Stimulated activated naive CD8-positive, alpha-beta T cell treated with anti-CD3 and anti-CD28 coated beads, Interleukin-15, Interleukin-2, amounts not matched to agents 100 ng/mL and 50 ng/mL, for 24 hours (primary cell): Measurements from ENCODE around the gene HNRNPL.
"Not testable (repeated sequence)": the region's sequence is repeated elsewhere in the genome, so short reads cannot be mapped to it uniquely, and the experiment has no call there.

Source experiments
- H3K27ac Mint-ChIP-seq: one replicate; pipeline ENCODE4 v1.8.0; 2021; ENCODE audit warnings: mild to moderate bottlenecking, mixed read lengths
- H3K27me3 Mint-ChIP-seq: one replicate; pipeline ENCODE4 v1.8.0; 2021; ENCODE audit warnings: mixed read lengths
- H3K36me3 Mint-ChIP-seq: one replicate; pipeline ENCODE4 v1.8.0; 2021; ENCODE audit warnings: low read depth, mixed read lengths
- H3K4me1 Mint-ChIP-seq: one replicate; pipeline ENCODE4 v1.8.0; 2021; ENCODE audit warnings: low read depth, mixed read lengths
- H3K4me3 Mint-ChIP-seq: one replicate; pipeline ENCODE4 v1.8.0; 2021; ENCODE audit warnings: mild to moderate bottlenecking, mixed read lengths
- H3K9me3 Mint-ChIP-seq: one replicate; pipeline ENCODE4 v1.8.0; 2021; ENCODE audit warnings: mixed read lengths

The HNRNPL gene

GRCh38 chr19:38831142-38831605 lies 18.6 kb downstream of the HNRNPL start:
- Mint-ChIP-seq H3K4me3 (peak overlapping the region; percentile 89), H3K9me3 (no peaks in the 10 kb centered on the region), H3K27ac (peak overlapping the region; percentile 91), H3K27me3 (no peaks in the 10 kb centered on the region), H3K4me1 (peaks cover 27% of the 10 kb centered on the region), H3K36me3 (peaks cover 37% of the 10 kb centered on the region)

- H3K36me3 Mint-ChIP-seq = peaks cover 28% of the 10 kb centered on the region
- peak overlapping the region; percentile 89 for H3K4me3 Mint-ChIP-seq
- H3K27me3 Mint-ChIP-seq = no peaks in the 10 kb centered on the region
- no peaks in the 10 kb centered on the region for H3K9me3 Mint-ChIP-seq
- no peak overlapping the region for H3K27ac Mint-ChIP-seq
- H3K4me1 Mint-ChIP-seq = peaks cover 27% of the 10 kb centered on the region
Observed at GRCh38 chr19:38830039-38830733, 19.6 kb downstream of the HNRNPL start.

- H3K4me1 Mint-ChIP-seq = peaks cover 27% of the 10 kb centered on the region
- peaks cover 28% of the 10 kb centered on the region for H3K36me3 Mint-ChIP-seq
- H3K9me3 Mint-ChIP-seq, H3K4me3 Mint-ChIP-seq, H3K27me3 Mint-ChIP-seq, H3K27ac Mint-ChIP-seq: not testable (repeated sequence)
Observed at GRCh38 chr19:38829203-38829602, 20.6 kb downstream of the HNRNPL start.

GRCh38 chr19:38826856-38827551 lies 22.8 kb downstream of the HNRNPL start:
- H3K27ac Mint-ChIP-seq = no peak overlapping the region
- H3K36me3 Mint-ChIP-seq = peaks cover 36% of the 10 kb centered on the region
- H3K27me3 Mint-ChIP-seq = no peaks in the 10 kb centered on the region
- H3K9me3 Mint-ChIP-seq = no peaks in the 10 kb centered on the region
- H3K4me3 Mint-ChIP-seq = no peak overlapping the region
- H3K4me1 Mint-ChIP-seq = peaks cover 21% of the 10 kb centered on the region

GRCh38 chr19:38825936-38826335 lies 23.9 kb downstream of the HNRNPL start:
- H3K27ac Mint-ChIP-seq, H3K9me3 Mint-ChIP-seq, H3K4me3 Mint-ChIP-seq, H3K27me3 Mint-ChIP-seq: not testable (repeated sequence)
- Mint-ChIP-seq H3K4me1 (peaks cover 15% of the 10 kb centered on the region), H3K36me3 (peaks cover 39% of the 10 kb centered on the region)

- not testable (repeated sequence) for H3K27me3 Mint-ChIP-seq, H3K9me3 Mint-ChIP-seq, H3K4me1 Mint-ChIP-seq, H3K4me3 Mint-ChIP-seq, H3K27ac Mint-ChIP-seq
- H3K36me3 Mint-ChIP-seq = peaks cover 29% of the 10 kb centered on the region
Observed at GRCh38 chr19:38821230-38821825, 28.5 kb downstream of the HNRNPL start.

- H3K27ac Mint-ChIP-seq = no peak overlapping the region
- peaks cover 38% of the 10 kb centered on the region for H3K36me3 Mint-ChIP-seq
- H3K4me1 Mint-ChIP-seq = peaks cover 3% of the 10 kb centered on the region
- no peak overlapping the region for H3K4me3 Mint-ChIP-seq
- H3K9me3 Mint-ChIP-seq = no peaks in the 10 kb centered on the region
- H3K27me3 Mint-ChIP-seq = no peaks in the 10 kb centered on the region
Observed at GRCh38 chr19:38819231-38819920, 30.4 kb downstream of the HNRNPL start.

- Mint-ChIP-seq H3K4me1 (peaks cover 3% of the 10 kb centered on the region), H3K36me3 (peaks cover 26% of the 10 kb centered on the region), H3K27ac (no peak overlapping the region), H3K4me3 (no peak overlapping the region), H3K27me3 (no peaks in the 10 kb centered on the region), H3K9me3 (no peaks in the 10 kb centered on the region)
Observed at GRCh38 chr19:38817081-38817480, 32.7 kb downstream of the HNRNPL start.

GRCh38 chr19:38816131-38816750 lies 33.5 kb downstream of the HNRNPL start:
- Mint-ChIP-seq H3K27me3 (no peaks in the 10 kb centered on the region), H3K4me1 (peaks cover 3% of the 10 kb centered on the region), H3K4me3 (no peak overlapping the region), H3K27ac (no peak overlapping the region), H3K36me3 (peaks cover 22% of the 10 kb centered on the region), H3K9me3 (no peaks in the 10 kb centered on the region)

- Mint-ChIP-seq H3K4me3 (no peak overlapping the region), H3K27ac (no peak overlapping the region), H3K36me3 (peaks cover 15% of the 10 kb centered on the region), H3K9me3 (no peaks in the 10 kb centered on the region), H3K4me1 (peaks cover 3% of the 10 kb centered on the region), H3K27me3 (no peaks in the 10 kb centered on the region)
Observed at GRCh38 chr19:38815059-38816001, 34.5 kb downstream of the HNRNPL start.

- H3K36me3 Mint-ChIP-seq = peaks cover 15% of the 10 kb centered on the region
- H3K27me3 Mint-ChIP-seq, H3K4me3 Mint-ChIP-seq, H3K27ac Mint-ChIP-seq, H3K4me1 Mint-ChIP-seq, H3K9me3 Mint-ChIP-seq: not testable (repeated sequence)
Observed at GRCh38 chr19:38813932-38814331, 35.9 kb downstream of the HNRNPL start.

- Mint-ChIP-seq H3K4me1 (no peaks in the 10 kb centered on the region), H3K4me3 (no peak overlapping the region), H3K27me3 (no peaks in the 10 kb centered on the region), H3K36me3 (peaks cover 15% of the 10 kb centered on the region), H3K9me3 (no peaks in the 10 kb centered on the region), H3K27ac (no peak overlapping the region)
Observed at GRCh38 chr19:38813323-38813722, 36.5 kb downstream of the HNRNPL start.

GRCh38 chr19:38812841-38813320 lies 36.9 kb downstream of the HNRNPL start, which contains the start of gene LGALS4:
Gene LGALS4 (minus strand): TSS chr19:38812945. CDS start chr19:38812886, 59 bp downstream.
- H3K4me3 Mint-ChIP-seq = no peak within 1 kb of the TSS
- H3K4me1 Mint-ChIP-seq = no peaks in the 10 kb centered on the region
- peaks cover 15% of the 10 kb centered on the region for H3K36me3 Mint-ChIP-seq
- no peaks in the 10 kb centered on the region for H3K9me3 Mint-ChIP-seq
- H3K27me3 Mint-ChIP-seq = no peaks in the 10 kb centered on the region
- H3K27ac Mint-ChIP-seq = no peak within 1 kb of the TSS
